ENCODE results near the gene TBC1D25.

GRCh38 chrX:48520455-48520854, 19.1 kb upstream of the TBC1D25 start:
- TF ChIP-seq POLR2AphosphoS5 (IDR thresholded peaks at IDR 0.05): no peak
- no peak for TF ChIP-seq POLR2A (IDR thresholded peaks at IDR 0.05)
- TF ChIP-seq CTCF (IDR thresholded peaks at IDR 0.05): no peak
